Fibroblast of lung (primary cell): ENCODE measurements around the gene PYY. TPM values are rescaled to one million over a fixed set of nuclear protein-coding genes. Genes with fewer than 3 reads are reported as not detected.

Experiments
- DNase-seq, 2 donors: peaks; one replicate each; pipeline versions ENCODE4 v3.0.0 to v3.0.0-alpha.2; 2010; ENCODE audit warnings: low read depth in 2 of 2
- H2AFZ ChIP-seq: 2 replicates; pipeline ENCODE4 v1.5.1; 2012; ENCODE audit warnings: low read length, control low read depth, inconsistent platforms
- H3K27ac ChIP-seq: 2 replicates; pipeline ENCODE4 v1.5.1; 2011; ENCODE audit warnings: low read length, control low read depth; ENCODE audit not compliant: insufficient read depth
- H3K27me3 ChIP-seq: 2 replicates; pipeline ENCODE4 v1.5.1; 2011; ENCODE audit warnings: mild to moderate bottlenecking, low read length; ENCODE audit not compliant: control insufficient read depth, insufficient read depth
- H3K36me3 ChIP-seq: 2 replicates; pipeline ENCODE4 v1.5.1; 2011; ENCODE audit warnings: low read length; ENCODE audit not compliant: control insufficient read depth, insufficient read depth
- H3K4me1 ChIP-seq: 2 replicates; pipeline ENCODE4 v1.5.1; 2011; ENCODE audit warnings: low read length; ENCODE audit not compliant: control insufficient read depth, insufficient read depth; ENCODE audit errors: extremely low read depth
- H3K4me2 ChIP-seq: 2 replicates; pipeline ENCODE4 v1.5.1; 2011; ENCODE audit warnings: low read length, control low read depth; ENCODE audit not compliant: insufficient read depth; ENCODE audit errors: extremely low read depth
- H3K4me3 ChIP-seq, 4 experiments: fragments of 200-600 bp in 1 of 4; sonication (generic) in 1 of 4; replicated peaks in 1 of 4; 2 replicates each; pipeline ENCODE4 v1.5.1; 2011 to 2016; ENCODE audit warnings: low read length in 4 of 4, low read depth in 3 of 4, mild to moderate bottlenecking in 3 of 4, control low read depth in 2 of 4, inconsistent platforms in 1 of 4, mixed read lengths in 1 of 4; ENCODE audit not compliant: insufficient read depth in 1 of 4; ENCODE audit errors: control extremely low read depth in 1 of 4
- H3K79me2 ChIP-seq: 2 replicates; pipeline ENCODE4 v1.5.1; 2012; ENCODE audit warnings: mild to moderate bottlenecking, low read length, inconsistent platforms; ENCODE audit not compliant: control insufficient read depth, insufficient read depth
- H3K9ac ChIP-seq: 2 replicates; pipeline ENCODE4 v1.5.1; 2011; ENCODE audit warnings: mild to moderate bottlenecking, low read length, control low read depth; ENCODE audit not compliant: insufficient read depth
- H3K9me3 ChIP-seq: 2 replicates; pipeline ENCODE4 v1.5.1; 2012; ENCODE audit warnings: low read depth, low read length; ENCODE audit not compliant: control insufficient read depth, insufficient read depth
- H4K20me1 ChIP-seq: 2 replicates; pipeline ENCODE4 v1.5.1; 2011; ENCODE audit warnings: low read length; ENCODE audit not compliant: control insufficient read depth, insufficient read depth; ENCODE audit errors: extremely low read depth
- EZH2 ChIP-seq: IDR thresholded peaks from 2 replicates; pipeline ENCODE4 v1.5.1; 2012; ENCODE audit warnings: low read length, control low read depth, mild to moderate bottlenecking; ENCODE audit errors: missing control alignments
- polyA plus RNA-seq, 2 donors: library from polyadenylated mRNA; depleted of rRNA in 1 of 2; stranded (reverse) in 1 of 2; unstranded in 1 of 2; fragments of >200 nt; gene quantifications; 2 replicates each; pipeline ENCODE4 v1.2.1, GENCODE V29; 2011 to 2012; ENCODE audit warnings: missing spikeins in 1 of 2
- total RNA-seq: library from RNA; depleted of rRNA; stranded (reverse); fragments of >200 nt; gene quantifications from 2 replicates; pipeline ENCODE4 v1.2.1, GENCODE V29; 2014
- TF ChIP-seq, protein P1 (sequence below), 2 donors: IDR thresholded peaks in 1 of 2; conservative IDR thresholded peaks in 1 of 2; 1 replicate in 1 of 2; 2 replicates in 1 of 2; pipeline ENCODE4 v1.5.1; 2011 to 2012; ENCODE audit warnings: low read length in 2 of 2, control low read depth in 1 of 2, inconsistent platforms in 1 of 2, low read depth in 1 of 2, mild to moderate bottlenecking in 1 of 2

PYY gene
- total and polyA plus RNA-seq, 2 donors (not counting 1 experiment from before 2014, with no cell fraction given) = 0.33 TPM; not detected in 1

DNA sequence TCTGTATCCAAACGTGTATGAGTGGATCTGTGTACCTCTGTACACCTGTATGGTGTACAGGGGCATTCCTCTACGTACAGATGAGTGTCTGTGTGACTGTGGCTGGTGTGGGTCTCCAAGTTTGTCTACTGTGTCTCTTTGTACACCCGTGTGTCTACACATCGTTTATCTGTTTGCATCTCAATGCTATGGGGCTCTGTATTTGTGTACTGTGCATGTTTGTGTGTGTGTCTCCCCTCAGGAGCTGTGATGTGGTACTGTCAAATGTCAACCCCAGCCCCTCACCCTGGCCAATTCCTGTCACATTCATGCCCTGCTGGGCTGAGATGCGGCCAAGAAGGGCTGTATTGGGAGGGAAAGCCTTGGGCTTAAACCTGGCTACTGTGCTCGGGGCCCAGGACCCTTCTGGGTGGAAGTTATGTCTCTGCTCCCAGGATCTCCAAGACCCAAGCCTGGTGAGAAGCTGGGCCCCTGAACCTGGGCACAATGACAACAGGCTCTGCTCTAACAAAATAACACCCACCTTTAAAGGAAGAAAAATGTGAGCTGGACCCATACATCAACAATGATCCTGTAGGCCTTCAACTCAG, 47.2 kb upstream of the PYY start:
- H3K4me2 ChIP-seq = no peak overlapping the region
- H3K4me3 ChIP-seq = no peak overlapping the region
- H3K36me3 ChIP-seq = no peaks in the 10 kb centered on the region
- no peak for TF ChIP-seq EZH2
- H3K27me3 ChIP-seq = no peaks in the 10 kb centered on the region
- no peak for DNase-seq
- H3K9ac ChIP-seq = no peak overlapping the region
- H3K4me1 ChIP-seq = peaks cover 8% of the 10 kb centered on the region
- H3K27ac ChIP-seq = no peak overlapping the region
- H3K9me3 ChIP-seq = no peaks in the 10 kb centered on the region
- no peaks in the 10 kb centered on the region for H3K79me2 ChIP-seq
- no peak overlapping the region for H2AFZ ChIP-seq
- H4K20me1 ChIP-seq = no peaks in the 10 kb centered on the region

DNA sequence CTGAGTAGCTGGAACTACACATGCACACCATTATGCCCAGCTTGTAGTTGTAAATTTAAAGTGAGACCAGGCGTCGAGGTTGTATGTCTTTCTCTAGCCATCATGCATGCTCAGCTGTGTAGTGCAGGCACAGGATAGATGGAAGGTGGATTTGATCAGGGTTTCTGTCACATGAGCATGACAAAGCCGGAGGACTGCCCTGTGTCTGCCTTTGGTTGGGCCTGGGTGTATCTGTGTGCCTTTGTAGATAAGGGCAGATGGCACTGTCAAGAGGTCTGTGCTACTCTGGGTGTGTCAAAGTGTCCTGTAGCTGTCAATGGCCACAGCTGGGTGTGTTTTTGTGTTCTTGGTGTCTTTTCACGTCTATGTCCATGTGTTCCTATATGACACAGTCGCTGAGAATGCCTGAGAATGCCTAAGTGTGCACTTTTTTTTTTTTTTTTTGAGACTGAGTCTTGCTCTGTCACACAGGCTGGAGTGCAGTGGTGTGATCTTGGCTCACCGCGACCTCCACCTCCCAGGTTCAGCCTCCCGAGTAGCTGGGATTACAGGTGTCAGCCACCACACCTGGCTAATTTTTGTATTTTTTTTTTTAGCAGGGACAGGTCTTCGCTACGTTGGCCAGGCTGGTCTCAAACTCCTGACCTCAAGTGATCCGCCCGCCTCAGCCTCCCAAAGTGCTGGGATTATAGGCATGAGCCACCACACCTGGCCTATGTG, 46.6 kb upstream of the PYY start:
- TF ChIP-seq, protein P1, sequence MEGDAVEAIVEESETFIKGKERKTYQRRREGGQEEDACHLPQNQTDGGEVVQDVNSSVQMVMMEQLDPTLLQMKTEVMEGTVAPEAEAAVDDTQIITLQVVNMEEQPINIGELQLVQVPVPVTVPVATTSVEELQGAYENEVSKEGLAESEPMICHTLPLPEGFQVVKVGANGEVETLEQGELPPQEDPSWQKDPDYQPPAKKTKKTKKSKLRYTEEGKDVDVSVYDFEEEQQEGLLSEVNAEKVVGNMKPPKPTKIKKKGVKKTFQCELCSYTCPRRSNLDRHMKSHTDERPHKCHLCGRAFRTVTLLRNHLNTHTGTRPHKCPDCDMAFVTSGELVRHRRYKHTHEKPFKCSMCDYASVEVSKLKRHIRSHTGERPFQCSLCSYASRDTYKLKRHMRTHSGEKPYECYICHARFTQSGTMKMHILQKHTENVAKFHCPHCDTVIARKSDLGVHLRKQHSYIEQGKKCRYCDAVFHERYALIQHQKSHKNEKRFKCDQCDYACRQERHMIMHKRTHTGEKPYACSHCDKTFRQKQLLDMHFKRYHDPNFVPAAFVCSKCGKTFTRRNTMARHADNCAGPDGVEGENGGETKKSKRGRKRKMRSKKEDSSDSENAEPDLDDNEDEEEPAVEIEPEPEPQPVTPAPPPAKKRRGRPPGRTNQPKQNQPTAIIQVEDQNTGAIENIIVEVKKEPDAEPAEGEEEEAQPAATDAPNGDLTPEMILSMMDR (conservative IDR thresholded peaks at IDR 0.05 in 1 of 2, IDR thresholded peaks at IDR 0.05 in 1 of 2; ENCODE audit: low read depth in 1 of 2, low read length in 2 of 2) = no peak
- no peak for TF ChIP-seq EZH2

DNA sequence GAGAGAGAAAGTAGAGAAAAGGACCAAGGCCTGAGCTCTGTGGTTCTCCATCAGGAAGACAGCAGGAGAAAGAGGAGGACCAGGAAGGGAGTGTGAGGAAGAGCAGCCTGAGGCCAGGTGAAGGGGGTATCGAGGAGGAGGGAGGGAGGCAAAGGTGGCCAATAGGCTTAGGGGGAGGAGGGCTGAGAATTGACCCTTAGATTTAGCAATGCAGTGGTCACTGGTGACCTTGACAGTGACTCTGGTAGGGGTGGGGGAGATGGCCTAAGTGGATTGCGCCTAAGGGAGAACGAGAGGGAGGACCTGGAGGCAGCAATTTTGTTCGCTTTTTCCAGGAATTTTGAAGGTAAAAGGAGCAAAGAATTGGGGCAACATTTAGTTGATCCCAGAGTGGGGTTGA, 45.3 kb upstream of the PYY start:
- Histone ChIP-seq H3K9ac (no peak overlapping the region), H3K79me2 (no peaks in the 10 kb centered on the region), H2AFZ (no peak overlapping the region), H3K27ac (no peak overlapping the region), H4K20me1 (no peaks in the 10 kb centered on the region), H3K4me3 (no peak overlapping the region), H3K4me1 (peaks cover 8% of the 10 kb centered on the region), H3K9me3 (no peaks in the 10 kb centered on the region), H3K4me2 (no peak overlapping the region), H3K36me3 (no peaks in the 10 kb centered on the region), H3K27me3 (peaks cover 3% of the 10 kb centered on the region)
- TF ChIP-seq, protein P1 (conservative IDR thresholded peaks at IDR 0.05 in 1 of 2, IDR thresholded peaks at IDR 0.05 in 1 of 2; ENCODE audit: low read depth in 1 of 2, low read length in 2 of 2) = no peak
- no peak for TF ChIP-seq EZH2
- DNase-seq = no peak

More for the DNA sequence above, 46.6 kb upstream of the PYY start:
- no peaks in the 10 kb centered on the region for H3K27me3 ChIP-seq
- H3K9me3 ChIP-seq = no peaks in the 10 kb centered on the region
- H3K9ac ChIP-seq = no peak overlapping the region
- H2AFZ ChIP-seq = no peak overlapping the region
- peaks cover 8% of the 10 kb centered on the region for H3K4me1 ChIP-seq
- DNase-seq = no peak
- H4K20me1 ChIP-seq = no peaks in the 10 kb centered on the region
- no peak overlapping the region for H3K4me3 ChIP-seq
- no peak overlapping the region for H3K27ac ChIP-seq
- H3K4me2 ChIP-seq = no peak overlapping the region
- H3K79me2 ChIP-seq = no peaks in the 10 kb centered on the region
- H3K36me3 ChIP-seq = no peaks in the 10 kb centered on the region
